Right lobe of liver (tissue), 6 donors: ENCODE results near the gene PAK1. TPM values are rescaled to one million over a fixed set of nuclear protein-coding genes. Genes with fewer than 3 reads are reported as not detected.

Experiments used
- ATAC-seq, 4 donors: fragments of 200-7000 bp; cut with Tn5 transposase; one replicate each; pipeline ENCODE4 v1.9.1; 2020; ENCODE audit warnings: mild to moderate bottlenecking in 4 of 4, moderate library complexity in 4 of 4
- DNase-seq, 3 donors: peaks; one replicate each; pipeline ENCODE4 v3.0.0-alpha.2; 2020
- H3K27ac ChIP-seq, 3 donors: fragments of 200-600 bp; one replicate each; pipeline ENCODE4 v1.8.0; 2022
- H3K27me3 ChIP-seq, 2 donors: fragments of 200-600 bp; one replicate each; pipeline ENCODE4 v1.8.0; 2022
- H3K36me3 ChIP-seq, 4 donors: fragments of 200-600 bp; sonication (generic) in 1 of 4; one replicate each; pipeline versions ENCODE4 v1.5.1 to v1.8.0; 2017 to 2022; ENCODE audit warnings: control low read depth in 1 of 4
- H3K4me1 ChIP-seq, 4 donors: fragments of 200-600 bp; sonication (generic) in 1 of 4; one replicate each; pipeline versions ENCODE4 v1.5.1 to v1.8.0; 2017 to 2022; ENCODE audit warnings: control low read depth in 1 of 4
- H3K4me3 ChIP-seq, 3 donors: fragments of 200-600 bp; one replicate each; pipeline ENCODE4 v1.8.0; 2022
- H3K9me3 ChIP-seq, 4 donors: fragments of 200-600 bp; sonication (generic) in 1 of 4; one replicate each; pipeline versions ENCODE4 v1.5.1 to v1.8.0; 2017 to 2022; ENCODE audit warnings: control low read depth in 1 of 4
- CTCF ChIP-seq, 4 donors: fragments of 200-600 bp in 3 of 4; fragments of 450-650 bp in 1 of 4; IDR thresholded peaks; one replicate each; pipeline versions ENCODE4 v1.5.1 to v1.8.0; 2016 to 2022; ENCODE audit warnings: antibody characterized with exemption in 4 of 4, mild to moderate bottlenecking in 2 of 4
- POLR2A ChIP-seq: fragments of 450-650 bp; IDR thresholded peaks from one replicate; pipeline ENCODE4 v1.6.1; 2017; ENCODE audit warnings: antibody characterized with exemption, mild to moderate bottlenecking
- WGBS: methylation state at CpG from one replicate; pipeline ENCODE4 v1.1.6; 2018; ENCODE audit warnings: low coverage, low lambda C conversion rate; ENCODE audit not compliant: insufficient coverage; ENCODE audit errors: missing lambda C conversion rate; 5-methylcytosine and 5-hydroxymethylcytosine counted together
- intact Hi-C, 2 donors: fragments of 100-400 bp; cut with DNase I; formaldehyde crosslinking; loops; one replicate each; pipeline versions ENCODE4 v1.11.2 to v1.14.1; 2022
- total RNA-seq, 6 experiments: library from RNA; depleted of rRNA in 2 of 6; stranded (reverse); fragments of >200 nt in 2 of 6; fragmentation: NEBNext Ultra II Directional in 3 of 6; extraction: Animal tissue kit (Norgen Biotek cat#: 25700) in 3 of 6; gene quantifications; one replicate each; pipeline versions ENCODE4 v1.1.0 to v1.2.4, GENCODE V29; 2016 to 2023
- donor health status: DM: no; HTN: yes; CAD: no.
- donor health status: DM: no; HTN: no; CAD: no.
- donor health status: DM: no; HTN: no; CAD: no.
- donor health status: DM: no; HTN: yes; CAD: no.
- donor health status: DM: no; HTN: yes; CAD: no.

The PAK1 gene
- total RNA-seq, 6 experiments from 2014 or later, result 7.3 to 14.5 (median 9.3) TPM

DNA sequence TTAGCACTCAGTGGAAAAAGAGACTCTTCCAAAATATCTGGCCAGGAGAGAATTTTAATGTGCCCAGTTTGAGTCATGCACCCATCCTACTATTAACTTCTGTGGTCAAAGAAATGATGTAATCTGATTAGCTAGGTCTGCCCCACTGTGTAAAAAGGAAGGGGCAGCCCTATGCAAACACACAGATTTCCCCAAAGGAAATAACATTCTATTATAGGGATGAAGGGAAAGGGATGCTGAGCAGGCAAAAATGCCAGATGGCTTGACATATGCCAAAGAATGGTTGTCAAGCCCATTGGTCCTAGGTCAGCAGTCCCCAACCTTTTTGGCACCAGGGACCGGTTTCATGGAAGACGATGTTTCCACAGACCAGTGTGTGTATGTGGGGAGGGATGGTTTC is 43.3 kb upstream of the PAK1 start:
- intact Hi-C loops, result no loop called here
- no peak for TF ChIP-seq POLR2A
- TF ChIP-seq CTCF (IDR thresholded peaks at IDR 0.05), result no peak
- ATAC-seq (no peak), DNase-seq (no peak)
- Histone ChIP-seq H3K36me3 (no peaks in the 10 kb centered on the region), H3K9me3 (no peaks in the 10 kb centered on the region), H3K27me3 (no peaks in the 10 kb centered on the region), H3K27ac (no peak overlapping the region), H3K4me1 (no peaks in the 10 kb centered on the region), H3K4me3 (no peak overlapping the region)
- WGBS, result 79% methylated on average over 2 of the region's 2 CpGs

DNA sequence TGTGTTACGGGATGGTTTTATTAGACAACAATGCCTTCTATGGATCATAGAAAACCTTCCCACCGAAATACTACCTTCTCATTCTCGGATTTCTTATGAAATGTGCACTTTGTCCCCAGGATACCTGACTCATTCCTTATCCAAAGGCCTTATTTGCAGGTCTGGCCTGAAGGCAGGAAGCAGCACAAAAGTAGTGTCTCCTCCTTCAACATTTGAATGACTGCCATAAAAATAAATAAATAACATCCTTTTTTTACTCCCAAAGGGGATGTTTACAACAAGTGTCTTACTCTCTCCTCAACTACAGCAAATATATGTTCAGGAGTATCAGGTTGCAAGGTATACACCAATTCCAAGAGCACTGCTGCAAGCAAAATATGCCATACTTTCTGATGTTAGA is 41.6 kb upstream of the PAK1 start:
- ATAC-seq (no peak), DNase-seq (no peak)
- Histone ChIP-seq H3K27ac (no peak overlapping the region), H3K36me3 (no peaks in the 10 kb centered on the region), H3K4me3 (no peak overlapping the region), H3K4me1 (no peaks in the 10 kb centered on the region), H3K9me3 (no peaks in the 10 kb centered on the region), H3K27me3 (no peaks in the 10 kb centered on the region)
- intact Hi-C loops, result no loop called here
- TF ChIP-seq POLR2A (no peak), CTCF (IDR thresholded peaks at IDR 0.05) (no peak)
- 73% methylated on average over 3 of the region's 3 CpGs for WGBS

DNA sequence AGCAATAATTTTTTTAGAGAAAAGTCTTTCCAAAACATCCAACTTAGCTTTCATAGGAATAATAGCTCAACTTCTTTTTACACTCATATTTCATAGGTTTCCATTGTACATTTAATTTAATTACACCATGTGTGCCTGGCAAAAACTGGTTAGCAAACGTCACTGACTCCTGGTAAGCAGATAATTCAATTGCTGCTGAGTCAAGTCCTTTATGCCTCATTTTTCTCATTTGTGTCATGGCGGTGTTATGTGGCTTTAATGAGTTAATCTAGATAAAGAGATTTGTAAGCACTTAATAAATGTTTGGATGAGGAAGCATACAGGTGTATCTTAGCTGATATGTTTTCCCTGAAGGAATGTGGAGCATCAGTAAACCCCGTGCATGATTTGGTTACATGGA is 41.2 kb upstream of the PAK1 start:
- no peak overlapping the region for H3K4me3 ChIP-seq
- no peaks in the 10 kb centered on the region for H3K27me3 ChIP-seq
- 82% methylated on average over 3 of the region's 3 CpGs for WGBS
- TF ChIP-seq CTCF (IDR thresholded peaks at IDR 0.05) (no peak), POLR2A (no peak)
- intact Hi-C loops, result no loop called here
- H3K4me1 ChIP-seq, result no peaks in the 10 kb centered on the region
- H3K36me3 ChIP-seq, result no peaks in the 10 kb centered on the region
- ATAC-seq (no peak), DNase-seq (no peak)
- H3K27ac ChIP-seq, result no peak overlapping the region
- no peaks in the 10 kb centered on the region for H3K9me3 ChIP-seq

DNA sequence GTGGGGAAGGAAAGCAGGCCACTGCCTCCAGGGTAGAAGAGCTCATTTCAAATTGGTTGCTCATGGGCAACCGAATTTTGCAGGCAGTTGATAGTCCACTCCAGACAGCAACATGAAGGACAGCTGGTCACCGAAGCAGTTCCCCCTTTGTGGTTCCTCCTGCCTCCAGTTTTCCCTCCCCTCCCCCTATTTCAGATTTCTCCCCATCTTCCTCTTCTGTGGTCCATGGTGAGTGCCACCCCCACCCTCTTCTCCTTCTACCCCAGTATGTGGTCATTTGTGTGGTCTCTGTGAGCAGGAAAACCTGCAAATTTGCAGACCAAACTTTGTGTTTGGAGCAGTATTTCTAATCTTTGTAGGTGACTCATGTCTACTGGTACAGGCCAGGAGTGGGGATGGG is 38.2 kb upstream of the PAK1 start:
- H3K27ac ChIP-seq, result no peak overlapping the region
- DNase-seq (no peak), ATAC-seq (peak; percentile 29 to 56 (median 38))
- H3K9me3 ChIP-seq, result no peaks in the 10 kb centered on the region
- no peaks in the 10 kb centered on the region for H3K27me3 ChIP-seq
- H3K4me1 ChIP-seq, result no peaks in the 10 kb centered on the region
- H3K4me3 ChIP-seq, result no peak overlapping the region
- intact Hi-C loops, result no loop called here
- 40% methylated on average over 1 of the region's 2 CpGs for WGBS
- no peaks in the 10 kb centered on the region for H3K36me3 ChIP-seq
- no peak for TF ChIP-seq CTCF (IDR thresholded peaks at IDR 0.05)
- TF ChIP-seq POLR2A, result no peak

DNA sequence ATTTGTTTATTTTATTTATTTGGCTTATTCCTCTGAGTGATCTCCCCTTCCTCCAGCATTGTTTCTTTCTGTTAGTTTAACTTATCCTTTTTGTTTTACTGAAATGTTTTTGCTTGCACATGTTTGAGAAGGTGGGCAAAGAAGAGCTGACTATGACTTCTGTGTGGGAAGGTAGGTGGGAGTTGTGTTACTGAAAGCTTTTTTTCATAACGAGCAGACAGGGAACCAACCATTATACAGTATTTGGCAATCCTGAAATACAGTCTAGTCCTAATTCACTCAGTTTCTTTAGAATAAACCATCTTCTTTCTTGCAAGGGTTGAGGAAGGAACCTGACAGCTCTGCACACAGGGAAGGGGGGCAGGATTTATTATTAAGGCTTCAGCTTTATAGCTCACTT is 37.0 kb upstream of the PAK1 start:
- no peak overlapping the region for H3K27ac ChIP-seq
- no peak overlapping the region for H3K4me3 ChIP-seq
- WGBS, result 36% methylated on average over 1 of the region's 1 CpG
- H3K9me3 ChIP-seq, result no peaks in the 10 kb centered on the region
- TF ChIP-seq CTCF (IDR thresholded peaks at IDR 0.05) (no peak), POLR2A (no peak)
- no peak for ATAC-seq
- H3K36me3 ChIP-seq, result no peaks in the 10 kb centered on the region
- no peaks in the 10 kb centered on the region for H3K4me1 ChIP-seq
- DNase-seq, result no peak
- intact Hi-C loops, result no loop called here
- no peaks in the 10 kb centered on the region for H3K27me3 ChIP-seq
